ENCODE data around the gene CCDC159. TPM values are rescaled to one million over a fixed set of nuclear protein-coding genes. Genes with fewer than 3 reads are reported as not detected.

Gene CCDC159, protein sequence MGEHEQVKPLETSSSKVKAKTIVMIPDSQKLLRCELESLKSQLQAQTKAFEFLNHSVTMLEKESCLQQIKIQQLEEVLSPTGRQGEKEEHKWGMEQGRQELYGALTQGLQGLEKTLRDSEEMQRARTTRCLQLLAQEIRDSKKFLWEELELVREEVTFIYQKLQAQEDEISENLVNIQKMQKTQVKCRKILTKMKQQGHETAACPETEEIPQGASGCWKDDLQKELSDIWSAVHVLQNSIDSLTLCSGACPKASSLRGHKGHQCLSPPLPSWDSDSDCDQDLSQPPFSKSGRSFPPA
- total RNA-seq = 10.4 and 23.8 TPM in 2 replicates

DNA sequence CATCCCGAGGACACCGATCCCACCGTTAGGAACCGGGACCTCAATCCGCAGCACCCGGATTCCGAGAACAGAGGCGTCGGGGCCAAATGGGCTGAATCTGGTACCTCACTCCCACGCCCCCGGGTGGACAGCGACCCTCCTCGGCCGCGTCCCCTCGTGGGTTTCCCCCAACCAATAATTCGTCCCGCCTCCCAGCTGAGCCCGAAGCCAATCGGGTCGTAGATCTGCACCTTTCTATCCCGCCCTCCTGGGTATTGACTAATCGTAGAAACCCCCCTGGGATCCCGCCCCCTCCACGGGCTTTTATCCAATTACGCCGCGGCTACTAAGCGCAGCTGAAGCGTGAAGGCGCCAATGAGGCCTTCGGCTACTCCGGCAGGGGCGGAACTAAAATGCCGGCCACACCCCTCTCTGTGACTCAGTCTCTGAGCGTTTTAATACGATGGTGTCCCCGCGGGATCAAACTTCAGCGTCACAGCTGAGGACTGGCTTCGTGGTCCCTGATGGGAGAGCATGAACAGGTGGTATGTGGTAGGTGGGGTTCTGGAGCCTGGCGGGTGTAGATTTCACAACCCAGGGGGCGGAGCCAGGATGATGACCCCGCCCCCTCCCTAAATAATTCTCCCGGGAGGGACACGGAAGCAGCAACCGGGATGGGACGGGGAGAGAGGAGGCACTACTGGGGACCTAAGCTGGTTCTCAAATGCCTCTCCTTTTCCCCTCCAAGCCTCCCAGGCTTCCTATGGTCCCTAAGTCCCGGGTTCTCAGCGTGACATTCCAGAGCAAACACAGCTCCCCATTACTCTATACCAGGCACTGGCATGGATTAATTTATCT lies at the start of gene CCDC159, which contains the start of gene TMEM205:
Gene CCDC159, plus strand, starts transcription at position 416 of the 837 bp plus-strand sequence. Its CDS starts 88 bp downstream, at position 504.
Gene TMEM205, minus strand, starts transcription at position 165 of the 837 bp plus-strand sequence. CDS start 649 bp downstream, outside the sequence.

DNA sequence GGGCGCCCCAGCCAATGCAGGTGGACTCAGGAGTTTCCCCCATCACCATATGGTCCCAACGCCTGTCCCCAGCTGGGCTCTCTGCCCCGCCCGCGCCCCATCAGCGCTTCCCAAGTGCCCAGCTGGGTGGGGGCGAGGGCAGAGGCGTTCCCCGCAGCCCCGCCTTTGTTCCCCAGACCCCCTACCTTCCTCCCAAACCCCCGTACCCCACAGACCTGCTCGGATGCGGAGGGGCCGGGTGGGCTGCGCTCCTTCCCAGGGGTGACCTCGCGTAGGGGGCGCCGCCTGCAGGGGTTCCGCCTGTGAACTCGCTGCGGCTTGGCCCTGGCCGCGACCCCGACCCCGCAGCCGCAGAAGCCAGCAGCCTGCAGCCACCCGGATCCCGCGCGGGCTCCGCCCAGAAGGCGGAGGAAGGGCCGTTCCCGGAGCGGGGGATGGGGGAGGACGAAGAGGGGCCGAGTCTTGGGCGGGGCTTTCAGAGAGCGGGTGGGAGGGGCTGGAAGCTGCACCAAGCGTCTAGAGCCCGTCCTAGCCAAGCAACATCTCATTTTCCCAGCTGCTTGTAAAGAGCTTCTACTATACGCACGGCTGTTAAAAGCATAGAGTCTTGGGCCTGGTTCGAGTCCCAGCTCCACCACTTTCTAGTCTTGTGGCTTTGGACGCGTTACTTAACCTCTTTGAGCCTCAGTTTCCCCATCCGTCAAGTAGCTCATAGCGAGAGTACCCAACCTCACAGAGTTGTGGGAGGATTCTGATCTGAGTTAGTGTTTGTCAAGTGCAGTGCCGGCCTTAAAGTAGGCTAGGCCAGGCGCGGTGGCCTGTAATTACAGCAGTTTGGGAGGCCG lies 6.8 kb upstream of the CCDC159 start, which contains the start of gene RAB3D:
Gene RAB3D, minus strand, starts transcription at position 404 of the 845 bp plus-strand sequence. CDS start 2,258 bp downstream, outside the sequence.

DNA sequence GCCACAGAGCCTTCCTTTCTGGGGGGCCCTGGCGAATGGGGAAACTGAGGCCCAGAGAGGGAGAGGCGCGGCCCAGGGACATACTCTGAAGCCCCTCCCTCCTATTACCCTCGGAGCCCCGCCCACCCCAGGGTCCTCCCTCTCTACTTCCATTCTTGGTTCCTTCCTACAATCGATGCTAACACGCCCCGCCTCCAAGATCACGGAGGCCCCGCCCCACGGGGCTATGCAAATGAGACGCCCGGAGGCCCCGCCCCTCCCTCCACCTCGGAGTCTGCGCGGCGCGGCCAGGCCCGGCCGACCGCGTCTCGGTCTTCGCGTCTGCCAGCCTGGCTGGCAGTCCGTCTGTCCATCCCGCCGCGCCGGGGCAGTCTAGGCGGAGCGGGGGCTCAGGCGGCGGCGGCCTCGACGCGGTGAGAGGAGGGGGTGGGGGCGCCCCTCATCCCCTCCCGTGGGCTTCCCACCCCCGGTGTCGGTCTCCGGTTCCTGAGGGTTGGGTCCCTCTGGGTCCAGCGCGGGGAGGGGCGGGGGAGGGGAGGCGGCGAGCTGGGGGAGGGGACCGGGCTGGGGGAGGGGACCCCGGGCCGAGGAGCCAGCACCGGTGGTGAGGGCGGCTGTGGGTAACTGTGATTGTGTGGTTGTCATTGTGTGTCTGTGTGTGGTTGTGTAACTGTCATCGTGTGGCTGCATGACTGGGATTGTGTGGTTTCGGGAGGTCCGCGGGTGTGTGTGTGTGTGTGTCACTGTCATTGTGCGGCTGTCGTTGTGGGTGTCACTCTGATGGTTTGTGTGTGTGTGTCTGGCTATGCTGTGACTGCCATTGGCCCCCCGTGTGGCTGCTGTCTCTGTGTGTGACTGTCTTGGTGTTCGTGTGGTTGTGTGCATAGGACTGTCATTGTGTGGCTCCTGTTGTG lies 9.1 kb downstream of the CCDC159 start, which contains the start of gene PLPPR2:
Gene PLPPR2, plus strand, starts transcription at position 273 of the 914 bp plus-strand sequence. CDS start 2,242 bp downstream, outside the sequence.

DNA sequence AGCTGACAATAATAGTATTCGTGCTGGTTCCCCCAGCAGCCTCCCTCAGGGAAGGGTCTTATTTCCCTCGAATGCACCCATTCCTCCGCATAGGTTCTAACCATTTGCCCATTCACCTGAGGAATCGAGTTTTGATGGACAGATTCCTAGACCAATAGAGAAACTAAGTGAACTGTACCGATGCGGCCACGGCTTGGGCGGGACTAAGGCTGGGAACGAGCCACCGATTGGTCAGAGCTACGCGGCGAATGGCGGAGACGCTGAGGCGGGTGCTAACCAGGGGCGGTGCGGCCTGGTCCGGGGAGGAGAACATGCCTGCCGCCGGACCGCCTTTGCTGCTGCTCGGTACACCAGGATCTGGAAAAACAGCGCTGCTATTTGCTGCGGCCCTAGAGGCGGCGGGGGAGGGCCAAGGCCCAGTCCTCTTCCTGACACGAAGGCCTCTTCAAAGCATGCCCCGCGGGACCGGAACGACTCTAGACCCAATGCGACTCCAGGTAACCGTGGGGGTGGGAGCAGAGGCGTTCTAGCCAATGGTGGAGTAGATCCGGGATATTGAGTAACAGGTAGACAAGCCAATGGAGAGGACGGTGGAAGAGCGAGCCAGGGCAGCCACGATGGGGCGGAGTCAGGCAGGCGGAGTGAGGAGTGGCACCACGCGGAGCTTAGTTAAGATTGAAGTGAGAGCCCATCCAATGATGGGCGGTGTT lies 28.3 kb downstream of the CCDC159 start, which contains the start of gene SWSAP1:
Gene SWSAP1, plus strand, starts transcription at position 234 of the 710 bp plus-strand sequence. Its CDS starts 15 bp downstream, at position 249.

Other genes starting within 250 kb of the CCDC159 start
- 1.5 and 4.3 TPM in 2 replicates for gene SPC24, start 190.7 kb upstream of the CCDC159 start, total RNA-seq
- 263 and 269 TPM in 2 replicates for gene KANK2, start 149.0 kb upstream of the CCDC159 start, total RNA-seq
- gene ANGPTL8, start 106.9 kb upstream of the CCDC159 start, total RNA-seq = 0.43 TPM in 1 of 2 replicates, not detected in the other
- gene DOCK6, start 84.0 kb upstream of the CCDC159 start, total RNA-seq = 13.5 and 20.3 TPM in 2 replicates
- not detected in 2 replicates for gene TSPAN16, start 50.4 kb upstream of the CCDC159 start, total RNA-seq
- gene RAB3D, start 6.9 kb upstream of the CCDC159 start, total RNA-seq = 9.9 and 14.2 TPM in 2 replicates
- 80.3 and 137 TPM in 2 replicates for gene TMEM205, start 251 bp upstream of the CCDC159 start, total RNA-seq
- 33.5 and 50.5 TPM in 2 replicates for gene PLPPR2, start 8.9 kb downstream of the CCDC159 start, total RNA-seq
- gene SWSAP1, start 28.1 kb downstream of the CCDC159 start, total RNA-seq = 1.2 and 3.9 TPM in 2 replicates
- 5.9 and 8.8 TPM in 2 replicates for gene EPOR, start 37.8 kb downstream of the CCDC159 start, total RNA-seq
- gene RGL3, start 72.8 kb downstream of the CCDC159 start, total RNA-seq = 0.12 TPM in 1 of 2 replicates, not detected in the other
- 0.09 and 0.23 TPM in 2 replicates for gene ODAD3, start 88.6 kb downstream of the CCDC159 start, total RNA-seq
- 238 and 256 TPM in 2 replicates for gene PRKCSH, start 89.1 kb downstream of the CCDC159 start, total RNA-seq
- gene ELAVL3, start 134.5 kb downstream of the CCDC159 start, total RNA-seq = not detected in 2 replicates
- gene ZNF653, start 159.3 kb downstream of the CCDC159 start, total RNA-seq = 3.6 and 3.9 TPM in 2 replicates
- gene ECSIT, start 182.6 kb downstream of the CCDC159 start, total RNA-seq = 39.7 and 61.2 TPM in 2 replicates
- gene CNN1, start 192.3 kb downstream of the CCDC159 start, total RNA-seq = 12.2 and 33.3 TPM in 2 replicates
- 42.6 and 44.1 TPM in 2 replicates for gene ELOF1, start 212.7 kb downstream of the CCDC159 start, total RNA-seq
- not detected in 2 replicates for gene ACP5, start 231.1 kb downstream of the CCDC159 start, total RNA-seq